CD14-positive monocyte (primary cell): ENCODE measurements around the gene DUSP8. TPM values are rescaled to one million over a fixed set of nuclear protein-coding genes. Genes with fewer than 3 reads are reported as not detected.

Experiments used
- DNase-seq, 3 donors: peaks; one replicate each; pipeline ENCODE4 v3.0.0-alpha.2; 2011 to 2022
- H2AFZ ChIP-seq: 2 replicates; pipeline ENCODE4 v1.6.0; 2012; ENCODE audit warnings: mild to moderate bottlenecking, low read depth, low read length, inconsistent platforms; ENCODE audit not compliant: insufficient read depth, poor library complexity, severe bottlenecking
- H3K27ac ChIP-seq, 2 donors: 1 replicate in 1 of 2; 2 replicates in 1 of 2; pipeline ENCODE4 v1.5.1; 2012 to 2013; ENCODE audit warnings: low read length in 2 of 2, control low read depth in 1 of 2, inconsistent platforms in 1 of 2, low read depth in 1 of 2, mild to moderate bottlenecking in 1 of 2
- H3K27me3 ChIP-seq, 2 donors: one replicate each; pipeline versions ENCODE4 v1.6.0 to v1.6.1; 2011 to 2013; ENCODE audit warnings: low read length in 2 of 2; ENCODE audit not compliant: control insufficient read depth in 2 of 2, insufficient read depth in 2 of 2
- H3K36me3 ChIP-seq, 2 donors: replicated peaks in 1 of 2; 1 replicate in 1 of 2; 2 replicates in 1 of 2; pipeline versions ENCODE4 v1.5.1 to v1.6.1; 2012 to 2013; ENCODE audit warnings: low read length in 2 of 2, control low read depth in 1 of 2, inconsistent platforms in 1 of 2, mild to moderate bottlenecking in 1 of 2; ENCODE audit not compliant: insufficient read depth in 2 of 2, control insufficient read depth in 1 of 2
- H3K4me1 ChIP-seq, 2 donors: 1 replicate in 1 of 2; 2 replicates in 1 of 2; pipeline versions ENCODE4 v1.5.1 to v1.6.1; 2012 to 2013; ENCODE audit warnings: low read length in 2 of 2, control low read depth in 1 of 2, inconsistent platforms in 1 of 2, mild to moderate bottlenecking in 1 of 2, moderate library complexity in 1 of 2; ENCODE audit not compliant: insufficient read depth in 2 of 2, control insufficient read depth in 1 of 2
- H3K4me2 ChIP-seq: replicated peaks from 2 replicates; pipeline ENCODE3; 2012; ENCODE audit warnings: low read length, moderate library complexity, mild to moderate bottlenecking; ENCODE audit not compliant: poor library complexity, severe bottlenecking; ENCODE audit errors: extremely low read depth
- H3K4me3 ChIP-seq, 3 experiments: fragments of 200-600 bp in 1 of 3; sonication (generic) in 1 of 3; replicated peaks in 1 of 3; 1 replicate in 2 of 3; 2 replicates in 1 of 3; pipeline ENCODE4 v1.5.1; 2011 to 2013; ENCODE audit warnings: low read length in 3 of 3, mild to moderate bottlenecking in 3 of 3, control low read depth in 2 of 3, low read depth in 2 of 3, inconsistent platforms in 1 of 3, moderate library complexity in 1 of 3
- H3K79me2 ChIP-seq: 2 replicates; pipeline ENCODE4 v1.6.0; 2012; ENCODE audit warnings: mild to moderate bottlenecking, control low read depth, inconsistent platforms, low read length, moderate library complexity; ENCODE audit not compliant: insufficient read depth
- H3K9ac ChIP-seq: 2 replicates; pipeline ENCODE4 v1.6.0; 2017; ENCODE audit warnings: low read length, mild to moderate bottlenecking; ENCODE audit not compliant: insufficient read depth, poor library complexity, severe bottlenecking
- H3K9me3 ChIP-seq, 2 donors: replicated peaks in 1 of 2; 1 replicate in 1 of 2; 2 replicates in 1 of 2; pipeline versions ENCODE4 v1.5.1 to v1.6.1; 2012 to 2013; ENCODE audit warnings: low read length in 2 of 2, control low read depth in 1 of 2; ENCODE audit not compliant: control insufficient read depth in 1 of 2, insufficient read depth in 1 of 2
- H4K20me1 ChIP-seq: 2 replicates; pipeline ENCODE4 v1.6.0; 2012; ENCODE audit warnings: mild to moderate bottlenecking, low read length, control low read depth, moderate library complexity; ENCODE audit not compliant: insufficient read depth
- H3K27ac Mint-ChIP-seq, 7 donors: one replicate each; pipeline ENCODE4 v1.8.0; 2020; ENCODE audit warnings: mild to moderate bottlenecking in 7 of 7, mixed read lengths in 7 of 7, moderate library complexity in 6 of 7, inconsistent platforms in 2 of 7
- H3K27me3 Mint-ChIP-seq, 3 donors: one replicate each; pipeline ENCODE4 v1.8.0; 2021 to 2022; ENCODE audit warnings: low read depth in 3 of 3, mild to moderate bottlenecking in 3 of 3, mixed read lengths in 3 of 3, moderate library complexity in 3 of 3, inconsistent platforms in 1 of 3
- H3K36me3 Mint-ChIP-seq, 2 donors: one replicate each; pipeline ENCODE4 v1.8.0; 2020; ENCODE audit warnings: mixed read lengths in 2 of 2, inconsistent platforms in 1 of 2, mild to moderate bottlenecking in 1 of 2
- H3K4me1 Mint-ChIP-seq: one replicate; pipeline ENCODE4 v1.8.0; 2020; ENCODE audit warnings: mild to moderate bottlenecking, mixed read lengths
- H3K4me3 Mint-ChIP-seq, 2 donors: one replicate each; pipeline ENCODE4 v1.8.0; 2020; ENCODE audit warnings: mild to moderate bottlenecking in 2 of 2, mixed read lengths in 2 of 2, moderate library complexity in 1 of 2
- H3K9me3 Mint-ChIP-seq, 7 donors: one replicate each; pipeline ENCODE4 v1.8.0; 2020 to 2022; ENCODE audit warnings: mixed read lengths in 7 of 7, mild to moderate bottlenecking in 6 of 7, moderate library complexity in 6 of 7, inconsistent platforms in 2 of 7
- CTCF ChIP-seq: fragments of 200-600 bp; IDR thresholded peaks from one replicate; pipeline ENCODE4 v1.8.0; 2022; ENCODE audit warnings: antibody characterized with exemption, mild to moderate bottlenecking
- WGBS: methylation state at CpG from one replicate; pipeline ENCODE4 v1.1.5; 2013; ENCODE audit warnings: missing lambda C conversion rate; ENCODE audit not compliant: insufficient coverage; 5-methylcytosine and 5-hydroxymethylcytosine counted together
- intact Hi-C, 2 donors: fragments of 100-400 bp; cut with micrococcal nuclease; formaldehyde crosslinking; loops; one replicate each; pipeline versions ENCODE4 v1.15.0 to v1.15.1; 2023
- polyA plus RNA-seq, 3 donors: library from polyadenylated mRNA; depleted of rRNA in 1 of 3; unstranded in 2 of 3; stranded (reverse) in 1 of 3; fragments of 300-500 nt in 2 of 3; fragments of >200 nt in 1 of 3; fragmentation: Illumina TruSeq in 2 of 3; gene quantifications; 1 replicate in 2 of 3; 2 replicates in 1 of 3; pipeline ENCODE4 v1.2.3, GENCODE V29; 2012 to 2021

The DUSP8 gene
- polyA plus RNA-seq, 3 donors: 0.61 TPM; not detected in 2

- Histone ChIP-seq H3K27ac (no peak overlapping the region), H3K4me3 (no peak overlapping the region), H2AFZ (no peak overlapping the region), H3K27me3 (no peaks in the 10 kb centered on the region), H3K4me1 (no peaks in the 10 kb centered on the region), H4K20me1 (peaks cover 99% of the 10 kb centered on the region), H3K36me3 (peaks cover 2 to 5% of the 10 kb centered on the region in 2 donors), H3K9ac (no peak overlapping the region), H3K79me2 (peaks cover 90% of the 10 kb centered on the region), H3K4me2 (no peak overlapping the region), H3K9me3 (no peaks in the 10 kb centered on the region)
- no peak overlapping the region for H3K4me3 Mint-ChIP-seq
- TF ChIP-seq CTCF: no peak
- peaks cover 0 to 1% (median 0%) of the 10 kb centered on the region in 3 donors for H3K27me3 Mint-ChIP-seq
- DNase-seq: no peak
- intact Hi-C loops: no loop called here
- H3K27ac Mint-ChIP-seq: no peak overlapping the region
- peaks cover 5 to 16% of the 10 kb centered on the region in 2 donors for H3K36me3 Mint-ChIP-seq
- no peaks in the 10 kb centered on the region for H3K9me3 Mint-ChIP-seq
- WGBS: no CpG with 5 or more reads among the region's 6 CpGs
- H3K4me1 Mint-ChIP-seq: peaks cover 4% of the 10 kb centered on the region
Observed at GRCh38 chr11:1523077-1523476, 49.0 kb downstream of the DUSP8 start.

GRCh38 chr11:1522081-1522424, 50.0 kb downstream of the DUSP8 start:
- H4K20me1 ChIP-seq: peaks cover 100% of the 10 kb centered on the region
- peaks cover 6% of the 10 kb centered on the region for H3K4me1 Mint-ChIP-seq

More at GRCh38 chr11:1522081-1522424, 50.0 kb downstream of the DUSP8 start:
- no peak for TF ChIP-seq CTCF
- Mint-ChIP-seq H3K4me3 (no peak overlapping the region), H3K36me3 (peaks cover 5 to 16% of the 10 kb centered on the region in 2 donors), H3K9me3 (no peaks in the 10 kb centered on the region), H3K27me3 (peaks cover 0 to 1% (median 0%) of the 10 kb centered on the region in 3 donors), H3K27ac (peak overlapping the region in 1 of 7 donors; percentile 11)
- Histone ChIP-seq H3K4me2 (no peak overlapping the region), H3K9me3 (no peaks in the 10 kb centered on the region), H3K4me1 (no peaks in the 10 kb centered on the region), H3K9ac (no peak overlapping the region), H2AFZ (no peak overlapping the region), H3K79me2 (peaks cover 94% of the 10 kb centered on the region), H3K36me3 (peaks cover 2 to 5% of the 10 kb centered on the region in 2 donors), H3K4me3 (no peak overlapping the region), H3K27me3 (no peaks in the 10 kb centered on the region), H3K27ac (no peak overlapping the region)
- WGBS: 100% methylated on average over 3 of the region's 8 CpGs
- intact Hi-C loops: no loop called here
- no peak for DNase-seq
